Effector CD4-positive, alpha-beta T cell (primary cell): Measurements from ENCODE around the gene NOP9.

Experiments used
- DNase-seq: peaks from one replicate; pipeline ENCODE4 v3.0.0-alpha.2; 2020

The NOP9 gene

GRCh38 chr14:24356208-24356607 is 56.6 kb downstream of the NOP9 start:
- no peak for DNase-seq
